ENCODE measurements around the gene MAT2B. TPM values are rescaled to one million over a fixed set of nuclear protein-coding genes. Genes with fewer than 3 reads are reported as not detected.

Gene MAT2B
- total and polyA plus RNA-seq, 2 of the 13 experiments (the other 11 are each of a cell fraction or from before 2014, with no cell fraction given): 20.2 to 37.1 TPM

- TF ChIP-seq NKX3-1 (CRISPR knock-in tag; IDR thresholded peaks at IDR 0.05) (no peak), CHCHD3 (CRISPR knock-in tag; IDR thresholded peaks at IDR 0.05) (no peak), GATAD1 (CRISPR knock-in tag; IDR thresholded peaks at IDR 0.05) (no peak), AHDC1 (CRISPR knock-in tag; IDR thresholded peaks at IDR 0.05; ENCODE audit: borderline replicate concordance) (no peak), ZNF30 (CRISPR knock-in tag; IDR thresholded peaks at IDR 0.05) (no peak)
- TF ChIP-seq, protein P1, sequence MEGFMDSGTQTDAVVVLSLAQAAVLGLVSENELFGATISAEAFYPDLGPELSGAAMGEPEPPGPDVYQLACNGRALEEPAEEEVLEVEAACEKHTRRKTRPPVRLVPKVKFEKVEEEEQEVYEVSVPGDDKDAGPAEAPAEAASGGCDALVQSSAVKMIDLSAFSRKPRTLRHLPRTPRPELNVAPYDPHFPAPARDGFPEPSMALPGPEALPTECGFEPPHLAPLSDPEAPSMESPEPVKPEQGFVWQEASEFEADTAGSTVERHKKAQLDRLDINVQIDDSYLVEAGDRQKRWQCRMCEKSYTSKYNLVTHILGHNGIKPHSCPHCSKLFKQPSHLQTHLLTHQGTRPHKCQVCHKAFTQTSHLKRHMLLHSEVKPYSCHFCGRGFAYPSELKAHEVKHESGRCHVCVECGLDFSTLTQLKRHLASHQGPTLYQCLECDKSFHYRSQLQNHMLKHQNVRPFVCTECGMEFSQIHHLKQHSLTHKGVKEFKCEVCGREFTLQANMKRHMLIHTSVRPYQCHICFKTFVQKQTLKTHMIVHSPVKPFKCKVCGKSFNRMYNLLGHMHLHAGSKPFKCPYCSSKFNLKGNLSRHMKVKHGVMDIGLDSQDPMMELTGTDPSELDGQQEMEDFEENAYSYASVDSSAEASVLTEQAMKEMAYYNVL (CRISPR knock-in tag; IDR thresholded peaks at IDR 0.05; ENCODE audit: borderline replicate concordance): no peak
Measured at GRCh38 chr5:163496286-163496685, 9.1 kb upstream of the MAT2B start (continued).
